SK-N-MC (cell line): Measurements from ENCODE around the gene CRIM1.

Experiments used
- EZH2 ChIP-seq: fragments of 200-600 bp; sonication (generic); IDR thresholded peaks from one replicate; pipeline ENCODE4 v1.6.1; 2017; ENCODE audit warnings: antibody characterized with exemption
- POLR2AphosphoS5 ChIP-seq: IDR thresholded peaks from 2 replicates; pipeline ENCODE4 v1.6.1; 2012; ENCODE audit warnings: mild to moderate bottlenecking, low read depth, low read length, borderline replicate concordance

DNA sequence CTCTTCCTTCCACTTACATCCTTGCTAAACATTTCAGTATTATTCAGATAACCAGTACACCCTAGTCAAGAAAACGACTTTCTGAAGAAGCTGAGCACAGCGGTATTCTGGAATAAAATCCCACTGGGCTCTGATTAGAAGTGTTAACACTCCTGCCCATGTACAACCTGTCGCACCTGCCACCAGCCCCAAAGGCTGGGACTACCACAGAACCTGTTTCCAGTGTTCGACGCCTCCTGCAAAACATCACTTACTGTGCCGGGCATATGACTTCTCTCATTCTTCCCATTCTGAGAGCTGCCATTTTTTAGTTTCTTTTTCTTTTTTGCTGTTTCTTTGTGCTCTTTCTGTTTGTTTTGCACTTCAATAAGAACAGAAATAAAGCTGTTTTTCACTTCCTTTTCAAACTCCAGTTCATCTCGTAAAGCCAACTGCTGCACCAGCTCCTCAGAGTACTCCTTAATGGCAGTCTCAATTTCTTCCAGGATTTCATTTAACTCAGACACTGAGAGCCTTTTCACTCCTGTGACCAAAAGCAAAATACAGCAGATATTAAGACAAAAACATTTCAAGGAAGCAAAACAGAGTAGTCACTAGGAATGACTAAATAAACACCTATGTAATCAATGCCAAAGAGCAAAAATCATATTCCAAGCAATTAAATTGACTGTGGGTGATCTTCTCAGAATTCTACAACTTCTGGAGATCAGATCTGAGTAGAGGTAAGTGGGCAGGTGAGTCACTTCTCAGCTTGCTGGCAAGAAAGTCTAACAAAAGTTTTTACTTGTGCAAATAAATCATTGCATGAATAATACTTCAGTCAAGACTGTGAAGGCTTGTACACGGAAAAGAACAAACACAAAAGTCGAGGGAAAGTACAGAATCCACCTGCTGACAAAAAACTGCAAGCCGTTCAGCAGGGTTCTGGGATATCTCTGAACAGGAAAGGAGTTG lies 223.0 kb downstream of the CRIM1 start:
- TF ChIP-seq EZH2 (no peak), POLR2AphosphoS5 (no peak)
